PC-9 (cell line): ENCODE data around the gene NAMPT. TPM values are rescaled to one million over a fixed set of nuclear protein-coding genes. Genes with fewer than 3 reads are reported as not detected.

ENCODE experiments used
- BruUV-seq: library from RNA; stranded (reverse); fragments of 400-500 nt; replicated peaks from 2 replicates; lab custom pipeline; 2021; lab: Mats Ljungman, UMichigan
- CTCF ChIA-PET: fragments of 300-600 bp; sonication (Branson Sonifier 250); formaldehyde crosslinking; loops from one replicate; lab custom pipeline; 2022; ENCODE audit warnings: antibody characterized with exemption; lab: Charles Lee
- POLR2A ChIA-PET: fragments of 300-600 bp; sonication (Branson Sonifier 250); formaldehyde crosslinking; loops from one replicate; lab custom pipeline; 2022; ENCODE audit warnings: antibody characterized with exemption; ENCODE audit not compliant: unreplicated experiment; lab: Charles Lee
- DNase-seq, 2 experiments: peaks; one replicate each; pipeline versions ENCODE4 v3.0.0 to v3.0.0-alpha.2; 2015 to 2022; ENCODE audit warnings: mixed read lengths in 1 of 2
- H2AFZ ChIP-seq: fragments of 200-600 bp; sonication (generic); 2 replicates; pipeline ENCODE4 v1.8.1; 2017; ENCODE audit warnings: antibody characterized with exemption
- H3F3A ChIP-seq: fragments of 200-600 bp; sonication (generic); 2 replicates; pipeline ENCODE4 v1.8.1; 2017; ENCODE audit warnings: antibody characterized with exemption, mild to moderate bottlenecking, low read depth; ENCODE audit not compliant: insufficient read depth
- H3K27ac ChIP-seq: fragments of 200-600 bp; sonication (generic); 2 replicates; pipeline ENCODE4 v1.6.1; 2016; ENCODE audit warnings: mixed run types
- H3K27me3 ChIP-seq: fragments of 200-600 bp; sonication (generic); 2 replicates; pipeline ENCODE4 v1.6.1; 2016; ENCODE audit warnings: low read depth, mixed run types; ENCODE audit not compliant: insufficient read depth
- H3K36me3 ChIP-seq: fragments of 200-600 bp; sonication (generic); 2 replicates; pipeline ENCODE4 v1.6.1; 2016; ENCODE audit warnings: low read depth, mixed run types
- H3K4me1 ChIP-seq: fragments of 200-600 bp; sonication (generic); replicated peaks from 2 replicates; pipeline ENCODE4 v1.6.1; 2016; ENCODE audit warnings: mixed run types; ENCODE audit not compliant: insufficient read depth
- H3K4me2 ChIP-seq: fragments of 200-600 bp; sonication (generic); 2 replicates; pipeline ENCODE4 v1.6.1; 2017; ENCODE audit warnings: mixed run types
- H3K4me3 ChIP-seq: fragments of 200-600 bp; sonication (generic); 2 replicates; pipeline ENCODE4 v1.6.1; 2016; ENCODE audit warnings: mixed run types
- H3K79me2 ChIP-seq: fragments of 200-600 bp; sonication (generic); 2 replicates; pipeline ENCODE4 v1.6.1; 2017; ENCODE audit warnings: low read depth, mixed run types
- H3K9me2 ChIP-seq: fragments of 200-600 bp; sonication (generic); 2 replicates; pipeline ENCODE4 v1.8.1; 2017; ENCODE audit warnings: mild to moderate bottlenecking; ENCODE audit not compliant: insufficient read depth
- H3K9me3 ChIP-seq: fragments of 200-600 bp; sonication (generic); 2 replicates; pipeline ENCODE4 v1.8.1; 2016; ENCODE audit warnings: low read depth; ENCODE audit not compliant: insufficient read depth
- H4K20me1 ChIP-seq: fragments of 200-600 bp; sonication (generic); 2 replicates; pipeline ENCODE4 v1.8.1; 2017; ENCODE audit not compliant: insufficient read depth
- EZH2 ChIP-seq: fragments of 200-600 bp; sonication (generic); IDR thresholded peaks from 2 replicates; pipeline ENCODE4 v1.8.0; 2017; ENCODE audit warnings: antibody characterized with exemption, low read depth
- intact Hi-C: fragments of 100-400 bp; cut with micrococcal nuclease; formaldehyde crosslinking; loops from one replicate; pipeline ENCODE4 v1.10.0; 2022; ENCODE audit not compliant: unreplicated experiment
- total RNA-seq: library from RNA; stranded (reverse); gene quantifications from 2 replicates; pipeline ENCODE4 v1.2.3, GENCODE V29; 2021
- TF ChIP-seq, protein P1 (sequence below): fragments of 200-600 bp; sonication (generic); conservative IDR thresholded peaks from 2 replicates; pipeline ENCODE4 v1.6.1; 2017; ENCODE audit warnings: mixed run types, antibody characterized with exemption, mild to moderate bottlenecking, moderate library complexity

NAMPT gene
- total RNA-seq, 1 experiment from 2014 or later, result 302 TPM

DNA sequence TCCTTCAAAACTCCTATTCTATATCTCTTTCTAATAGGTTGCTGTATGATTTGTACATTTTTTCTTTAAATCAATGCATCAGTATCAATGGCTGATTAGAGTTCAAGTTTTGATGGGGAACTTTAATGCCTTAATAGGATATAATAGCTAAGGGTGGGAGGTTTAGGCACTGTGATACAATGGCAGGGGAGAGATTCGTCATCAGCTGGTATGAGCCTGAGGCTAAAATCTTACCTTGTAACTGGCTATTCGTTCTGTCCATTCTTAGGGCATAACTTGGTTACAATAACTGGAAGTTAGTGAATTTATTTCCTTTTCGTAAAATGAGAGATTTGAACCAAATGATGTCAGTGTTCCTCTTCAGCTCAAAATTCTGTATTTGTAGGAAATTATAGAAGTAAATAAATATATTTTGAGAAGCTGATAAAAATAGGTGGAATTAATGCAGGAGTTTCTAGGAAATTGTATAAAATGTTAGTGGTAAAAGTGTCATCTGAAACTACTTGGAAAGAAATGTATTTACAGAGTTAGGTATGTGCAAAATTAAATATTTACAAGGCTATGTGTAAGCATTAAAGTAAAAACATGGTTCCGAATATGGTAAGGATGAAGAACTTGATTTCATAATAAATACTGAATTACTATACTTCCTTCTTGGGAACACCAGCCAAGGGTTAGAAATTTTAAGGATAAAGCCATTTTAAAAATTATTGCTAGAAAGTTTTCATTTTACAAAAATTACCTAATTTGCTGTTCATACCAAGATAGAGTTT lies 27.5 kb upstream of the NAMPT start:
- Histone ChIP-seq H3K27me3 (no peaks in the 10 kb centered on the region), H4K20me1 (no peaks in the 10 kb centered on the region), H3F3A (peaks cover 8% of the 10 kb centered on the region; the same call in 1 of the 2 replicates), H3K36me3 (no peaks in the 10 kb centered on the region), H3K4me2 (no peak overlapping the region), H2AFZ (no peak overlapping the region), H3K4me3 (no peak overlapping the region), H3K27ac (no peak overlapping the region), H3K9me3 (peaks cover 8% of the 10 kb centered on the region), H3K4me1 (peaks cover 18% of the 10 kb centered on the region), H3K9me2 (no peaks in the 10 kb centered on the region), H3K79me2 (no peaks in the 10 kb centered on the region)
- BruUV-seq, result no TSS peak
- no peak for DNase-seq
- CTCF ChIA-PET, result no interaction called here
- TF ChIP-seq, protein P1, sequence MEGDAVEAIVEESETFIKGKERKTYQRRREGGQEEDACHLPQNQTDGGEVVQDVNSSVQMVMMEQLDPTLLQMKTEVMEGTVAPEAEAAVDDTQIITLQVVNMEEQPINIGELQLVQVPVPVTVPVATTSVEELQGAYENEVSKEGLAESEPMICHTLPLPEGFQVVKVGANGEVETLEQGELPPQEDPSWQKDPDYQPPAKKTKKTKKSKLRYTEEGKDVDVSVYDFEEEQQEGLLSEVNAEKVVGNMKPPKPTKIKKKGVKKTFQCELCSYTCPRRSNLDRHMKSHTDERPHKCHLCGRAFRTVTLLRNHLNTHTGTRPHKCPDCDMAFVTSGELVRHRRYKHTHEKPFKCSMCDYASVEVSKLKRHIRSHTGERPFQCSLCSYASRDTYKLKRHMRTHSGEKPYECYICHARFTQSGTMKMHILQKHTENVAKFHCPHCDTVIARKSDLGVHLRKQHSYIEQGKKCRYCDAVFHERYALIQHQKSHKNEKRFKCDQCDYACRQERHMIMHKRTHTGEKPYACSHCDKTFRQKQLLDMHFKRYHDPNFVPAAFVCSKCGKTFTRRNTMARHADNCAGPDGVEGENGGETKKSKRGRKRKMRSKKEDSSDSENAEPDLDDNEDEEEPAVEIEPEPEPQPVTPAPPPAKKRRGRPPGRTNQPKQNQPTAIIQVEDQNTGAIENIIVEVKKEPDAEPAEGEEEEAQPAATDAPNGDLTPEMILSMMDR, result no peak
- TF ChIP-seq EZH2, result no peak
- POLR2A ChIA-PET, result interaction anchor here (0.6 kb wide), 1 partner anchor 29 kb away, joined by 3 read pairs; no protein-coding TSS in a partner anchor
- intact Hi-C loops, result no loop called here

DNA sequence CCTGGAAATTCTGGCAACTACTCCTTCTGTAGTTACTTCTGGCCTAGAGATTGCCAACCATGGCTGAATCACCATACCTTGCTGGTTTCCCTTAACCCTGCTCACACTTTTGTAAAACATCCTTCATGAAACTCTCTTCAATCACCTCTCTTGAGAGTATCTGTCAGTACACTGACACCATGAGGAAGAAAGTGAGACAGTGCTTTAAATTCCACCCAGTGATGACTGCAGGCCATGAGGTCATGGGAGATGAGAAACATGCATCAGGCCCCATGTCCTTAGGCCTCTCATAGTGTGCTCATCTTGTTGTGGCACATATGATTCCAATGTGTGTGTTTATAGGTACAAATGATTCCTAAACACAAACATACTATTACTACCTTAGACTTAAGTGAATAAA lies 24.6 kb upstream of the NAMPT start:
- TF ChIP-seq, protein P1, result no peak
- no peak for TF ChIP-seq EZH2
- no peaks in the 10 kb centered on the region for H3K27me3 ChIP-seq
- no peaks in the 10 kb centered on the region for H4K20me1 ChIP-seq
- no peaks in the 10 kb centered on the region for H3K9me2 ChIP-seq
- intact Hi-C loops, result no loop called here
- peaks cover 8% of the 10 kb centered on the region; the same call in 1 of the 2 replicates for H3F3A ChIP-seq
- H3K79me2 ChIP-seq, result no peaks in the 10 kb centered on the region
- H3K4me1 ChIP-seq, result peaks cover 17% of the 10 kb centered on the region
- no peak overlapping the region for H3K27ac ChIP-seq
- ChIA-PET CTCF (no interaction called here), POLR2A (no interaction called here)
- no peak overlapping the region for H3K4me2 ChIP-seq
- DNase-seq, result no peak
- no peaks in the 10 kb centered on the region for H3K36me3 ChIP-seq
- no TSS peak for BruUV-seq
- no peak overlapping the region for H2AFZ ChIP-seq
- peaks cover 4% of the 10 kb centered on the region; the same call in 1 of the 2 replicates for H3K9me3 ChIP-seq
- H3K4me3 ChIP-seq, result no peak overlapping the region

DNA sequence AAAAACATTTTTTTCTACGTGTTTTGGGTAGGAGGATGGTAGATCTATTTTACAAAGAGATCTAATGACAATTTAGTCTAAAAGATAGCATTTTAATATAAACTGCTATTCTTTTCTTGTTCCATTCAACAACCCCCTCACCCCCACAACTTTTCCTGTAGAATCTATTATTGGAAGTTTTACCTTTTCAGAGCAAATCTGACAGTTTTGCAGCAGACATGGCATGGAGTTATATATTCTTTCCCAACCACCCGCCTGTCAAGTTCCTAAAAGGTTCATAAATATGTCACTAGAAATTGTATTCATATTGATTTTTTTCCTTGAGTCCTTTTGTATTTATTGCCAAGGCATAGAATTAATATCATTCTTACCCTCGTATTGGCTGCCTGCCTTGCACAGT lies 21.5 kb upstream of the NAMPT start:
- Histone ChIP-seq H3K9me3 (peaks cover 3% of the 10 kb centered on the region), H3K4me3 (no peak overlapping the region), H3K79me2 (no peaks in the 10 kb centered on the region), H3K36me3 (no peaks in the 10 kb centered on the region), H3F3A (no peaks in the 10 kb centered on the region), H3K27me3 (no peaks in the 10 kb centered on the region), H3K4me1 (no peaks in the 10 kb centered on the region), H4K20me1 (no peaks in the 10 kb centered on the region), H3K9me2 (no peaks in the 10 kb centered on the region), H3K4me2 (no peak overlapping the region), H3K27ac (no peak overlapping the region), H2AFZ (no peak overlapping the region)
- DNase-seq, result no peak
- no TSS peak for BruUV-seq
- TF ChIP-seq EZH2, result no peak
- TF ChIP-seq, protein P1, result no peak
- POLR2A ChIA-PET, result no interaction called here
- intact Hi-C loops, result no loop called here
- CTCF ChIA-PET, result no interaction called here
